Measurements from ENCODE around the gene KLHDC8B.

The KLHDC8B gene

GRCh38 chr3:49161197-49161596, 10.2 kb upstream of the KLHDC8B start:
- no peak for ATAC-seq

GRCh38 chr3:49161808-49162530, 9.4 kb upstream of the KLHDC8B start:
- ATAC-seq, result no peak

GRCh38 chr3:49162751-49163419, 8.5 kb upstream of the KLHDC8B start:
- no peak for ATAC-seq

- no peak for ATAC-seq
Observed at GRCh38 chr3:49163609-49164008, 7.8 kb upstream of the KLHDC8B start.

- ATAC-seq, result no peak
Observed at GRCh38 chr3:49164983-49165720, 6.2 kb upstream of the KLHDC8B start.

- ATAC-seq, result peak; percentile 83
Observed at GRCh38 chr3:49165771-49166751, 5.3 kb upstream of the KLHDC8B start, which contains the start of gene CCDC71. Gene CCDC71 (minus strand): TSS chr3:49166331. CDS start chr3:49164208, 2,123 bp downstream.

- no peak for ATAC-seq
Observed at GRCh38 chr3:49166752-49167556, 4.4 kb upstream of the KLHDC8B start.

- no peak for ATAC-seq
Observed at GRCh38 chr3:49170744-49171118, 667 bp upstream of the KLHDC8B start.

GRCh38 chr3:49171775-49172500, 540 bp downstream of the KLHDC8B start:
- no peak for ATAC-seq

GRCh38 chr3:49172551-49173041, 1.2 kb downstream of the KLHDC8B start:
- ATAC-seq, result no peak

GRCh38 chr3:49173116-49173791, 1.9 kb downstream of the KLHDC8B start:
- ATAC-seq, result no peak

GRCh38 chr3:49173792-49174170, 2.4 kb downstream of the KLHDC8B start:
- ATAC-seq, result no peak

GRCh38 chr3:49174397-49174985, 3.1 kb downstream of the KLHDC8B start:
- ATAC-seq, result no peak

GRCh38 chr3:49175530-49175929, 4.1 kb downstream of the KLHDC8B start:
- ATAC-seq, result no peak

- ATAC-seq, result no peak
Observed at GRCh38 chr3:49177073-49177472, 5.7 kb downstream of the KLHDC8B start.

- ATAC-seq, result no peak
Observed at GRCh38 chr3:49180116-49180515, 8.7 kb downstream of the KLHDC8B start.

GRCh38 chr3:49181351-49181750, 10.0 kb downstream of the KLHDC8B start:
- no peak for ATAC-seq

- ATAC-seq, result no peak
Observed at GRCh38 chr3:49182682-49183081, 11.3 kb downstream of the KLHDC8B start.

GRCh38 chr3:49183873-49184272, 12.5 kb downstream of the KLHDC8B start:
- no peak for ATAC-seq

- ATAC-seq, result no peak
Observed at GRCh38 chr3:49191741-49192140, 20.3 kb downstream of the KLHDC8B start.
